ENCODE measurements around the gene MFNG. TPM values are rescaled to one million over a fixed set of nuclear protein-coding genes. Genes with fewer than 3 reads are reported as not detected.

MFNG gene
- total and polyA plus RNA-seq, 2 donors (not counting 1 experiment from before 2014, with no cell fraction given): 0.15 TPM; not detected in 1

- DNase-seq (ENCODE audit: low read depth in 2 of 2): no peak
- no peak overlapping the region for H3K4me3 ChIP-seq (replicated peaks in 1 of 4; ENCODE audit: control extremely low read depth in 1 of 4, insufficient read depth in 1 of 4, low read depth in 3 of 4, low read length in 4 of 4)
- H3K27me3 ChIP-seq (ENCODE audit: control insufficient read depth, insufficient read depth, low read length): no peaks in the 10 kb centered on the region
- no peak overlapping the region for H3K27ac ChIP-seq (ENCODE audit: insufficient read depth, low read length)
- H3K9me3 ChIP-seq (ENCODE audit: control insufficient read depth, insufficient read depth, low read depth, low read length): no peaks in the 10 kb centered on the region
- peaks cover 11% of the 10 kb centered on the region for H3K4me1 ChIP-seq (ENCODE audit: control insufficient read depth, extremely low read depth, insufficient read depth, low read length)
- TF ChIP-seq EZH2 (IDR thresholded peaks at IDR 0.05; ENCODE audit: low read length, missing control alignments) (no peak), CTCF (conservative IDR thresholded peaks at IDR 0.05 in 1 of 2, IDR thresholded peaks at IDR 0.05 in 1 of 2; ENCODE audit: low read depth in 1 of 2, low read length in 2 of 2) (no peak)
- no peak overlapping the region for H2AFZ ChIP-seq (ENCODE audit: low read length)
- no peaks in the 10 kb centered on the region for H3K36me3 ChIP-seq (ENCODE audit: control insufficient read depth, insufficient read depth, low read length)
- H3K79me2 ChIP-seq (ENCODE audit: control insufficient read depth, insufficient read depth, low read length): no peaks in the 10 kb centered on the region
- no peaks in the 10 kb centered on the region for H4K20me1 ChIP-seq (ENCODE audit: control insufficient read depth, extremely low read depth, insufficient read depth, low read length)
- H3K9ac ChIP-seq (ENCODE audit: insufficient read depth, low read length): no peak overlapping the region
- no peak overlapping the region for H3K4me2 ChIP-seq (ENCODE audit: extremely low read depth, insufficient read depth, low read length)
These were observed 17.7 kb upstream of the MFNG start for GRCh38 chr22:37503850-37504249.

DNA sequence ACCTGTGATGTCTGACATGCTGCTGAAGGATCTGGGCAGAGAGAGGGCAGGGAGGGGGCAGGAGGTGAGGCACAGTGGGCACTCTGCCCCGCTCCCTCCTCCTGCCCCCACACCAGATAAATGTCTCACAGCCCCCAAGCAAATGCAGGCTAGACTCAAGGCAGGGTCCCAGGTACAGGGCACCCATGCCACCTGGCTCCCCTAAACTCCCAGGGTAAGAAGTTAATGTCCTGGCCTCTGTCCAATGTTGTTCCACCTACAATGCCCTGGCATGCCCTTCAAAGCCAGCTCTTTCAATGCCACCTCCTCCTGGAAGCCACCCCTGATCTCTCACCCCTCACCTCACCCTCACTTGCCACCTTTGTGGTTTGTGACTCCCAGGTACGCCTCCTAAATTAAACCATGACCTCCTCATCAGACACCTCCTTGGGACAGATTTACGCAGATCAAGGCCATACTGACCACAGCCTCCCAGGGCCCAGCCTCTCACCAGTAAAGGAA, 17.0 kb upstream of the MFNG start:
- Histone ChIP-seq H3K79me2 (ENCODE audit: control insufficient read depth, insufficient read depth, low read length) (no peaks in the 10 kb centered on the region), H4K20me1 (ENCODE audit: control insufficient read depth, extremely low read depth, insufficient read depth, low read length) (no peaks in the 10 kb centered on the region), H3K27me3 (ENCODE audit: control insufficient read depth, insufficient read depth, low read length) (no peaks in the 10 kb centered on the region), H3K36me3 (ENCODE audit: control insufficient read depth, insufficient read depth, low read length) (no peaks in the 10 kb centered on the region), H3K4me2 (ENCODE audit: extremely low read depth, insufficient read depth, low read length) (no peak overlapping the region), H3K4me1 (ENCODE audit: control insufficient read depth, extremely low read depth, insufficient read depth, low read length) (peaks cover 11% of the 10 kb centered on the region), H3K27ac (ENCODE audit: insufficient read depth, low read length) (no peak overlapping the region), H3K9ac (ENCODE audit: insufficient read depth, low read length) (no peak overlapping the region), H3K9me3 (ENCODE audit: control insufficient read depth, insufficient read depth, low read depth, low read length) (no peaks in the 10 kb centered on the region), H3K4me3 (replicated peaks in 1 of 4; ENCODE audit: control extremely low read depth in 1 of 4, insufficient read depth in 1 of 4, low read depth in 3 of 4, low read length in 4 of 4) (no peak overlapping the region), H2AFZ (ENCODE audit: low read length) (no peak overlapping the region)
- no peak for DNase-seq (ENCODE audit: low read depth in 2 of 2)
- TF ChIP-seq CTCF (conservative IDR thresholded peaks at IDR 0.05 in 1 of 2, IDR thresholded peaks at IDR 0.05 in 1 of 2; ENCODE audit: low read depth in 1 of 2, low read length in 2 of 2) (no peak), EZH2 (IDR thresholded peaks at IDR 0.05; ENCODE audit: low read length, missing control alignments) (no peak)

GRCh38 chr22:37502342-37503182, 16.4 kb upstream of the MFNG start:
- Histone ChIP-seq H3K4me2 (ENCODE audit: extremely low read depth, insufficient read depth, low read length) (no peak overlapping the region), H3K27ac (ENCODE audit: insufficient read depth, low read length) (peak overlapping the region; percentile 2), H3K4me1 (ENCODE audit: control insufficient read depth, extremely low read depth, insufficient read depth, low read length) (peaks cover 14% of the 10 kb centered on the region), H3K9me3 (ENCODE audit: control insufficient read depth, insufficient read depth, low read depth, low read length) (no peaks in the 10 kb centered on the region), H3K27me3 (ENCODE audit: control insufficient read depth, insufficient read depth, low read length) (no peaks in the 10 kb centered on the region), H4K20me1 (ENCODE audit: control insufficient read depth, extremely low read depth, insufficient read depth, low read length) (no peaks in the 10 kb centered on the region), H2AFZ (ENCODE audit: low read length) (no peak overlapping the region), H3K4me3 (replicated peaks in 1 of 4; ENCODE audit: control extremely low read depth in 1 of 4, insufficient read depth in 1 of 4, low read depth in 3 of 4, low read length in 4 of 4) (no peak overlapping the region), H3K36me3 (ENCODE audit: control insufficient read depth, insufficient read depth, low read length) (no peaks in the 10 kb centered on the region), H3K79me2 (ENCODE audit: control insufficient read depth, insufficient read depth, low read length) (no peaks in the 10 kb centered on the region), H3K9ac (ENCODE audit: insufficient read depth, low read length) (no peak overlapping the region)
- DNase-seq (ENCODE audit: low read depth in 2 of 2): no peak
- TF ChIP-seq EZH2 (IDR thresholded peaks at IDR 0.05; ENCODE audit: low read length, missing control alignments) (no peak), CTCF (conservative IDR thresholded peaks at IDR 0.05 in 1 of 2, IDR thresholded peaks at IDR 0.05 in 1 of 2; ENCODE audit: low read depth in 1 of 2, low read length in 2 of 2) (no peak)
